Neural cell (in vitro differentiated cells): ENCODE results near the gene PODNL1. TPM values are rescaled to one million over a fixed set of nuclear protein-coding genes. Genes with fewer than 3 reads are reported as not detected.
"Not testable (repeated sequence)": the region's sequence is repeated elsewhere in the genome, so short reads cannot be mapped to it uniquely, and the experiment has no call there.

Experiments
- H2AFZ ChIP-seq: fragments of 200-600, 300-800 bp; sonication (generic), shearing (Covaris generic); 2 replicates; pipeline ENCODE4 v1.6.0; 2014; ENCODE audit warnings: low read depth, mild to moderate bottlenecking, antibody characterized with exemption, low read length, moderate library complexity
- H3F3A ChIP-seq: fragments of 200-600 bp; shearing (Covaris generic); 2 replicates; pipeline ENCODE4 v1.6.1; 2016; ENCODE audit warnings: mild to moderate bottlenecking, moderate library complexity, mixed read lengths, antibody characterized with exemption, low read length; ENCODE audit not compliant: insufficient read depth, poor library complexity, severe bottlenecking
- H3K27ac ChIP-seq: fragments of 200-600, 300-800 bp; sonication (generic), shearing (Covaris generic); 2 replicates; pipeline ENCODE4 v1.5.1; 2014; ENCODE audit warnings: mild to moderate bottlenecking, low read length, moderate library complexity
- H3K27me3 ChIP-seq: fragments of 300-800, 200-600 bp; sonication (generic), shearing (Covaris generic); 2 replicates; pipeline ENCODE4 v1.6.0; 2014; ENCODE audit warnings: mild to moderate bottlenecking, low read depth, low read length, moderate library complexity; ENCODE audit not compliant: insufficient read depth
- H3K36me3 ChIP-seq: fragments of 300-800, 200-600 bp; sonication (generic), shearing (Covaris generic); 2 replicates; pipeline ENCODE4 v1.5.1; 2014; ENCODE audit warnings: mild to moderate bottlenecking, antibody characterized with exemption, low read length, moderate library complexity; ENCODE audit not compliant: insufficient read depth
- H3K4me2 ChIP-seq: fragments of 300-800, 200-600 bp; sonication (generic), shearing (Covaris generic); 2 replicates; pipeline ENCODE4 v1.6.0; 2014; ENCODE audit warnings: mild to moderate bottlenecking, low read length
- H3K4me3 ChIP-seq: fragments of 300-800, 200-600 bp; sonication (generic), shearing (Covaris generic); 2 replicates; pipeline ENCODE4 v1.5.1; 2014; ENCODE audit warnings: mild to moderate bottlenecking, low read length, moderate library complexity
- H3K79me2 ChIP-seq: fragments of 200-600 bp; shearing (Covaris generic); replicated peaks from 2 replicates; pipeline ENCODE4 v1.6.0; 2014; ENCODE audit warnings: mild to moderate bottlenecking, low read length, moderate library complexity; ENCODE audit not compliant: insufficient read depth
- H3K9ac ChIP-seq: fragments of 300-800, 200-600 bp; sonication (generic), shearing (Covaris generic); 2 replicates; pipeline ENCODE4 v1.6.1; 2016; ENCODE audit warnings: mild to moderate bottlenecking, low read length, mixed read lengths
- H3K9me2 ChIP-seq: fragments of 200-600 bp; shearing (Covaris generic); 2 replicates; pipeline ENCODE4 v1.6.1; 2016; ENCODE audit warnings: mild to moderate bottlenecking, low read length, mixed read lengths; ENCODE audit not compliant: insufficient read depth
- H3K9me3 ChIP-seq: fragments of 200-600, 300-800 bp; sonication (generic), shearing (Covaris generic); 2 replicates; pipeline ENCODE4 v1.6.1; 2016; ENCODE audit warnings: mild to moderate bottlenecking, mixed run types, low read length, moderate library complexity, mixed read lengths
- H4K20me1 ChIP-seq: fragments of 200-600 bp; shearing (Covaris generic); 2 replicates; pipeline ENCODE4 v1.6.1; 2016; ENCODE audit warnings: mild to moderate bottlenecking, mixed run types; ENCODE audit not compliant: insufficient read depth
- CTCF ChIP-seq: fragments of 450-650 bp; IDR thresholded peaks from 2 replicates; pipeline ENCODE4 v1.5.1; 2014; ENCODE audit warnings: antibody characterized with exemption, mild to moderate bottlenecking, moderate library complexity; ENCODE audit not compliant: poor library complexity, severe bottlenecking
- EP300 ChIP-seq: fragments of 450-650 bp; conservative IDR thresholded peaks from 2 replicates; pipeline ENCODE4 v1.6.1; 2014; ENCODE audit warnings: antibody characterized with exemption, mild to moderate bottlenecking, moderate library complexity; ENCODE audit not compliant: poor library complexity, severe bottlenecking
- EZH2 ChIP-seq: fragments of 200-600, 300-800 bp; shearing (Covaris generic), sonication (generic); IDR thresholded peaks from 2 replicates; pipeline ENCODE4 v1.6.1; 2014; ENCODE audit warnings: antibody characterized with exemption, low read length, borderline replicate concordance, mild to moderate bottlenecking; ENCODE audit not compliant: insufficient read depth, poor library complexity, severe bottlenecking
- MXI1 ChIP-seq: fragments of 450-650 bp; conservative IDR thresholded peaks from 2 replicates; pipeline ENCODE4 v1.6.1; 2014; ENCODE audit warnings: antibody characterized with exemption, mild to moderate bottlenecking; ENCODE audit not compliant: poor library complexity, severe bottlenecking
- POLR2AphosphoS5 ChIP-seq: IDR thresholded peaks from 2 replicates; pipeline ENCODE4 v1.6.1; 2012
- RAD21 ChIP-seq: fragments of 450-650 bp; conservative IDR thresholded peaks from 2 replicates; pipeline ENCODE4 v1.6.1; 2014; ENCODE audit warnings: antibody characterized with exemption, mild to moderate bottlenecking, moderate library complexity
- TAF1 ChIP-seq: IDR thresholded peaks from 2 replicates; pipeline ENCODE4 v1.6.1; 2012; ENCODE audit warnings: low read depth
- polyA plus RNA-seq: library from polyadenylated mRNA; depleted of rRNA; stranded (reverse); fragments of >200 nt; gene quantifications from 2 replicates; pipeline ENCODE4 v1.2.3, GENCODE V29; 2014
- TF ChIP-seq, protein P1 (sequence below): IDR thresholded peaks from 2 replicates; pipeline ENCODE4 v1.6.1; 2012; ENCODE audit warnings: borderline replicate concordance

PODNL1 gene
- polyA plus RNA-seq, 1 donor from 2014 or later = not detected

DNA sequence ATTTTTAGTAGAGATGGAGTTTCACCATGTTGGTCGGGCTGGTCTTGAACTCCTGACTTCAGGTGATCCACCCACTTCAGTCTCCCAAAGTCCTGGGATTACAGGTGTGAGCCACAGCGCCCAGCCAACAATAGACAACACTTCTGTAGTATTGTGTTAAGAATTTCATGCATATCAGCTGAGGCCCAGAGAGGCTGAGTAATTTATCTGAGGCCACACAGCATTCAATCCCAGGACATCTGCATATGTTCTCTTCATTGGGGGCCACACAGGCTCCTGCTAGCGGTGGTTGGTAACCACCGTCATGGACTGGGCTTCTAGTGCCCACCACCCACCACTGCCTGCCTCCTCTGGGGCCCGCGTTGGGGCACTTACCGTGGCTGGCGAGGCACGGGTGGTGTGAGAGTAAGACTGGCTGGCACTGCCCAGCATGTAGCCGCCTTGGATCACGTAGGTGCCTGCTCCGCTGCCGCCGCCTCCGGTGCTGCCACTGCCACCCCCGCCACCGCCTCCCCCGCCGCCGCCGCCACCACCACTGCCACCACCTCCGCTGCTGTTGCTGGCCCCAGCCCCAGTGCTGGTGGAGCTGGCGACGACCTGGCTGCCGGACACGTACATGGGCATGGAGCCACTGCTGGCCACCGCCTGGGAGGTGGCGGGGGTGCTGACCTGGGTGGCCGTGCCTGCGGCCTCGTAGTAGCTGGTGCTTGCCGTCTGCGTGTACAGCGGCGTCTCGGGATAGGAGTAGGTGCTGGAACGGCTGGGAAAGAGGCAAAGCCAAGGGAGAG, 34.3 kb upstream of the PODNL1 start:
- Histone ChIP-seq H3K4me3 (no peak overlapping the region), H3K9ac (no peak overlapping the region), H3K9me2 (no peaks in the 10 kb centered on the region), H3F3A (no peaks in the 10 kb centered on the region), H2AFZ (no peak overlapping the region), H3K27ac (no peak overlapping the region), H3K9me3 (no peaks in the 10 kb centered on the region), H3K4me2 (no peak overlapping the region), H4K20me1 (no peaks in the 10 kb centered on the region), H3K36me3 (no peaks in the 10 kb centered on the region), H3K27me3 (no peaks in the 10 kb centered on the region), H3K79me2 (no peaks in the 10 kb centered on the region)
- TF ChIP-seq POLR2AphosphoS5 = no peak
- no peak for TF ChIP-seq MXI1

DNA sequence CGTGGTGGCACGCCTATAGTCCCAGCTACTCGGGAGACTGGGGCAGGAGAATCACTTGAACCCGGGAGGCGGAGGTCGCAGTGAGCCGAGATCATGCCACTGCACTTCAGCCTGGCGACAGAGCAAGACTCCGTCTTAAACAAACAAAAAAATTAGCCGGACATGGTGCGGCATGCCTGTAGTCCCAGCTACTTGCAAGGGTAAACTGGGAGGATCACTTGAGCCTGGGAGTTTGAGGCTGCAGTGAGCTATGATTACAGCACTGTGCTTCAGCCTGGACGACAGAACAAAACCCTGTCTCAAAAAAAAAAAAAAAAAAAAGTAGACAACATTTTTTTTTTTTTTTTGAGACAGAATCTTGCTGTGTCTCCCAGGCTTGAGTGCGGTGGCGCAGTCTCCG, 33.7 kb upstream of the PODNL1 start:
- not testable (repeated sequence) for H3K9me3 ChIP-seq, H3K36me3 ChIP-seq, H3F3A ChIP-seq, H3K27ac ChIP-seq, H4K20me1 ChIP-seq, H3K4me3 ChIP-seq, H3K4me2 ChIP-seq, H3K27me3 ChIP-seq, H3K9ac ChIP-seq, H3K9me2 ChIP-seq, H3K79me2 ChIP-seq, H2AFZ ChIP-seq

- H3K4me3 ChIP-seq = no peak overlapping the region
- H3F3A ChIP-seq = no peaks in the 10 kb centered on the region
- H3K27me3 ChIP-seq = no peaks in the 10 kb centered on the region
- H3K79me2 ChIP-seq = no peaks in the 10 kb centered on the region
- H3K9me3 ChIP-seq = no peaks in the 10 kb centered on the region
- no peaks in the 10 kb centered on the region for H4K20me1 ChIP-seq
- no peaks in the 10 kb centered on the region for H3K36me3 ChIP-seq
- no peak overlapping the region for H3K4me2 ChIP-seq
- no peak overlapping the region for H3K27ac ChIP-seq
- H2AFZ ChIP-seq = no peak overlapping the region
- no peaks in the 10 kb centered on the region for H3K9me2 ChIP-seq
- TF ChIP-seq RAD21 (no peak), POLR2AphosphoS5 (no peak), EZH2 (no peak), MXI1 (no peak), CTCF (no peak), EP300 (no peak), TAF1 (no peak)
- TF ChIP-seq, protein P1, sequence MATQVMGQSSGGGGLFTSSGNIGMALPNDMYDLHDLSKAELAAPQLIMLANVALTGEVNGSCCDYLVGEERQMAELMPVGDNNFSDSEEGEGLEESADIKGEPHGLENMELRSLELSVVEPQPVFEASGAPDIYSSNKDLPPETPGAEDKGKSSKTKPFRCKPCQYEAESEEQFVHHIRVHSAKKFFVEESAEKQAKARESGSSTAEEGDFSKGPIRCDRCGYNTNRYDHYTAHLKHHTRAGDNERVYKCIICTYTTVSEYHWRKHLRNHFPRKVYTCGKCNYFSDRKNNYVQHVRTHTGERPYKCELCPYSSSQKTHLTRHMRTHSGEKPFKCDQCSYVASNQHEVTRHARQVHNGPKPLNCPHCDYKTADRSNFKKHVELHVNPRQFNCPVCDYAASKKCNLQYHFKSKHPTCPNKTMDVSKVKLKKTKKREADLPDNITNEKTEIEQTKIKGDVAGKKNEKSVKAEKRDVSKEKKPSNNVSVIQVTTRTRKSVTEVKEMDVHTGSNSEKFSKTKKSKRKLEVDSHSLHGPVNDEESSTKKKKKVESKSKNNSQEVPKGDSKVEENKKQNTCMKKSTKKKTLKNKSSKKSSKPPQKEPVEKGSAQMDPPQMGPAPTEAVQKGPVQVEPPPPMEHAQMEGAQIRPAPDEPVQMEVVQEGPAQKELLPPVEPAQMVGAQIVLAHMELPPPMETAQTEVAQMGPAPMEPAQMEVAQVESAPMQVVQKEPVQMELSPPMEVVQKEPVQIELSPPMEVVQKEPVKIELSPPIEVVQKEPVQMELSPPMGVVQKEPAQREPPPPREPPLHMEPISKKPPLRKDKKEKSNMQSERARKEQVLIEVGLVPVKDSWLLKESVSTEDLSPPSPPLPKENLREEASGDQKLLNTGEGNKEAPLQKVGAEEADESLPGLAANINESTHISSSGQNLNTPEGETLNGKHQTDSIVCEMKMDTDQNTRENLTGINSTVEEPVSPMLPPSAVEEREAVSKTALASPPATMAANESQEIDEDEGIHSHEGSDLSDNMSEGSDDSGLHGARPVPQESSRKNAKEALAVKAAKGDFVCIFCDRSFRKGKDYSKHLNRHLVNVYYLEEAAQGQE = no peak
- H3K9ac ChIP-seq = no peak overlapping the region
These were observed 31.7 kb upstream of the PODNL1 start for GRCh38 chr19:13969897-13970296.
